NCI-H2081 treated with DMSO at 0.1 percent for 48 hours (cell line): Measurements from ENCODE around the gene VOPP1.

Experiments
- DNase-seq: peaks from one replicate; lab custom pipeline; 2025; lab: John Stamatoyannopoulos, UW

The VOPP1 gene

GRCh38 chr7:55468495-55468894, 103.8 kb downstream of the VOPP1 start:
- DNase-seq = no peak

DNA sequence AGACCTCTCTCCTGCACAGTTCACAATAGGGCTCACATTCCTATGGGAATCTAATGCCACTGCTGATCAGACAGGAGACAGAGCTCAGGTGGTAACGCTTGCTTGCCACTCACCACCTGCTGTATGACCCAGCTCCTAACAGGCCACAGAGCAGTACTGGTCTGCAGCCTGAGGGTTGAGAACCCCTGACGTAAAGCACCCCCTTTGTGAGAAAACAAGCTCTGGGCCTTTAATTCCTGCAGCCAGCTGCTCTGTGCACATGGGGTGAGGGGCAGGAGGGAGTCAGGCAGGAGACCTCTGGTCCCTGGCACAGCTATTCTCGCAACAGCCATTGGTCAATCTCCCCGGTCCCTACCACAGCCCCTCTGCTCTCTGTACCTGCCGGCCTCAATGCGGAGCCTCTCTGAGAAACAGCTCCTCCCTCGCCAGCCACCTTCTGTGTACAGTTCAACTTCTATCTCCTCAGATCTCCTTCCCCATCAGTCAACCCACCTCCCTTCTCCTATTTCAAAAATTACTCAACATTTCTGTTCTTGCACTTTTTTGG, 105.2 kb downstream of the VOPP1 start:
- no peak for DNase-seq

GRCh38 chr7:55465691-55466090, 106.6 kb downstream of the VOPP1 start:
- no peak for DNase-seq

GRCh38 chr7:55464422-55464821, 107.9 kb downstream of the VOPP1 start:
- no peak for DNase-seq

DNA sequence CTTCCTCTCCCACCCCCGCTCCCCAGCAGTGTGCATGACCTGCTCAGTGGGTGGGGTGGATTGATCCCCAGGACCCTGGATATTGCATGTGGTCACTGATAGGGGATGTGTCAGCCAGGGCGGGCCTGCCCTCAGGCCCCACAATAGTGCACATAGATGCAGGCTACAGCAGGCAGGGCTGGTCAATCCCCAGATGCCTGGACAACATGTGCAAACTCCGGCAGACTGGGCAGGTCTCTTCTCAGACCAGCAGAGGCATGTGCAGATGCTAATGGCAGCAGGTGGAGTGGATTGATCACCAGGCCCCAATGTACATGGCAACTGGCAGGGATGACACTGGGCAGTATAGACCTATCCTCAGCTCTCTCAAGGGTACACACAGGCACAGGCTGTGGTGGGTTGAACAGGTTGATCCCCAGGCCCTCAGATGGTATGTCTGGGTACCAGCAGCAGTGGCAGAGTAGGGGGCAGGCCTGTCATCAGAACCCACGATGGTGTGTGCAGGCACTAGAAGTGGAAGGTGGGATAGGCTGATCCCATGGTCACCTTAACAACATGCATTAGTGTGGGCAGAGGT, 108.5 kb downstream of the VOPP1 start:
- DNase-seq = no peak

- no peak for DNase-seq
Observed at GRCh38 chr7:55458351-55458750, 114.0 kb downstream of the VOPP1 start.

- no peak for DNase-seq
Observed at GRCh38 chr7:55457801-55458200, 114.5 kb downstream of the VOPP1 start.

- no peak for DNase-seq
Observed at GRCh38 chr7:55452971-55453370, 119.3 kb downstream of the VOPP1 start.

GRCh38 chr7:55449992-55450535, 122.2 kb downstream of the VOPP1 start:
- no peak for DNase-seq

DNA sequence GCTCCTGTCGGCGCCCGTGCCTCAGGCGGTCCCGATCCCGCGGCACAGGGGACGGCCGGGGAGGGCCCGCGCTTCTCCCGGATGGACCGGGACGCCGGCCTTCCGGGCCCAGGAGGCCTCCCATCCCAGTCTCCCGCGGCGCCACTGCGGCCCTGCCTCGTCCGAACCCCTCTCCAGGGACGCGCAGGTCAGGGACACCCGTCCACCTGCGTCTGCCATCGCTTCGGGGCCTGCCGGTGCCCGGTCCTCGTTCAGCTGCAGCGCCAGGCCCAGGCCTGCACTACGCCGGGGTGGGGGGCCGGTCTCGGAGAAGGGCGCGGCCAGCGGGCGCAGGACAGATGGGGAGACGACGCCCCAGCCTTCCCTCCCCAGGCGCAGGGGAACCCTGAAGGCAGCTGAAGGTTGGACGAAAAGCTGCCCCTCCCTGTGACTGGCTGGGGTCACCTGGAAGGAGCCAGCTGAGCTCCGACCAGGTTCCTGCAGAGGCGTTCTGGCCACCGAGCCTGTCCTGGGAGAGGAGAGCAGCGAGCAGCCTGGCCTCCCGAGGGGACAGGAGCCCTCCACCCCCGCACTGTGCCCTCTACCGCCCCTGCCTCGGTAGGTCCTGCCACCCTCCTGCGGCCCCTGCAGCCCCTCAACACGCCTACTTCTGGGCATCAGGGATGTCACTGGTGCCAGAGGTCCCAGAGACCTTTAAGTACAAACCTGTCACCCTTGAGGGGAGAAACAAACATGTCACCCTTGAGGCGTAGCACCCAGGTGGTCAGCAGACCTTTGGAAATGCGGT, 122.9 kb downstream of the VOPP1 start:
- DNase-seq = no peak

DNA sequence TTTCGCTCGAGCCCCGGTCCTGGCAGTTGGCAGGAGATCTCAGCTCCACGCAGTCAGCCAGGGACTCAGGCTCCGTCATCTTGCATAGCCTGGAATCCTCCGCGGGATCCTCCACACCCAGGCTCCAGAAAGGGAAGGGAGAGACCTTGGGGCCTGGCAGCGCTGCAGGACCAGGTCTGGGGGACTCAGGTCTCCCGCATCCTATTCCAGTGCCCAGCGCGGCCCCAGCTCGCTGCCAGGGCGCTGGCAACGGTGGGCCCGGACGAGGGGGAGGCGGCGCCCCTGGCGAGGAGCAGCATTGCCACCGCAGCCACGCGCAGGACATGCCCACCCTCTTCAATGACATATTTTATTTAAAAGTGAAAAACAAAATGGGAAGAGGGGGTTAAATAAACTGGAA, 123.8 kb downstream of the VOPP1 start:
- DNase-seq = no peak

- no peak for DNase-seq
Observed at GRCh38 chr7:55444786-55445185, 127.5 kb downstream of the VOPP1 start.

- no peak for DNase-seq
Observed at GRCh38 chr7:55441774-55442522, 130.4 kb downstream of the VOPP1 start.

DNA sequence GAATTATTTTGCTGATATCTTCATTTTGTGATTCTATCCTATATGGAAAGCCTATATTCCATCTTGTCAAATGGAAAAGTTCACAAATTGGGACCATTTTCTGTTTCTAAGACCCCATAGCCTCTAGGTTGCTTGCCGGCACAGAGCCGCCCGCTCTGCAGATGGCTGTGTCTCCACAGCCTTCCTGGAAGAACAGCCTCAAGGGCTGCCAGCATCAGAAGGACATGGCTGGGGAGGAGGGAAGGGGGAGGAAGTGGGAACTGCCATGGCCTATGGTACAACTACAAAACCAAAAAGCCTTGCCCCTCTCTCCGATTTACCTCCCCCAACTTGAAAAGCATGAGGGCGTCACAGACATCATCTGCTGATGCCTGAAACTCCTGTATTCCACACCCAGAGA, 131.3 kb downstream of the VOPP1 start:
- DNase-seq = no peak

- DNase-seq = no peak
Observed at GRCh38 chr7:55440040-55440690, 132.1 kb downstream of the VOPP1 start.

DNA sequence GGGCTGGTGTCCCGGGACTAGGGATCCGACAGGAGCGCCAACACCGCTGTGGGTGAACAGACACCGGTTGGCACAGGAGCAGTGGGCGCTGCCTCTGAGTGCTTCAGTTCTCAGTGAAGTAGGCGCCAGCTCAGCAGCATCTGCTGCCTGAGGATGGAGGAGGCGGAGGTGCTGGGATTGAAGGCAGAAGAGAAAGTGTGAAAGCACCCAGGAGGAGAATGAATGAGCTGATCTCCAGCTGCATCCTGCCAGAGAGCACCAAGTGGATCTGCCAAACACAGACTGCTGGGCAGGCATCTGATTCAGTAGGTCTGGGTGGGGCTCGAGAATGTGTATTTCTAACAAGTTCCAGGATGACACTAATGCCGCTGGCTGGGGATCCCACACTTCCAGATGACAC, 132.7 kb downstream of the VOPP1 start:
- DNase-seq = no peak

DNA sequence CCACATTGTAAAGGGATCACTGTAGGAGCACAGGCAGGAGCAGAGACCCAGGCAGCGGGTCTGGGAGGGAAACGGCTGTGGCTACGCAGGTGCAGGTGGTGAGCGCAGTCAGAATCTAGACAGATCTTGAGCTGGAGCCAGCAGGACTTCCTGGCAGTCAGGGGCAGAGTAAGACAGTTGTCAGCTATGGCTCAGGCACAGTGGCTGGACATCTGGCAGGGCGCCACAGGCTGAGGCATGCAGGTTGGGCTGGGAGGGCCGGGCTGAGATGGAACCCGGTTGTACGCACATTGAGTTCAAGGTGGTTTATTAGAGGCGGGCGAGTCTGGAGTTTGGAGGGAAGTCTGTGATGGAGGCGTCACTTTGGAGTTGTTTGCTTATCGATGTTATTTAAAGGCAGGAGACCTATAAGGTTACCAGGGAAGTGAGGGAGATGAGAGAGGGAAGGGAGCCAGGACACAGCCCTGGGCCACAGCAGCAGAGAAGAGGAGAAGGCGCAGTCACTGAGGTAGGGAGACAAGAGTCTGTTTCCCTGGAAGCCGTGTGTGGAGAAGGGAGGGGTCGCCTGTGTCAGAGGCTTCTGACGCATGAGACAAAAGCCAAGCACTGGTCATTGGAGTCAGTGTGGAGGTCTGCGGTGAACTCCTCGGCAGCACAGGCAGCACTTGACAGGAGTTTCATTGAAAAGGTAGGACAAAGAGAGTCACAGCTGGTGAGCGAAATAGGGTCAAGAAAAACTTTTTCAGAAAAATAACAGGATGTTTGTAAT, 133.4 kb downstream of the VOPP1 start:
- DNase-seq = peak; percentile 52

GRCh38 chr7:55438085-55438756, 134.1 kb downstream of the VOPP1 start:
- peak; percentile 39 for DNase-seq

DNA sequence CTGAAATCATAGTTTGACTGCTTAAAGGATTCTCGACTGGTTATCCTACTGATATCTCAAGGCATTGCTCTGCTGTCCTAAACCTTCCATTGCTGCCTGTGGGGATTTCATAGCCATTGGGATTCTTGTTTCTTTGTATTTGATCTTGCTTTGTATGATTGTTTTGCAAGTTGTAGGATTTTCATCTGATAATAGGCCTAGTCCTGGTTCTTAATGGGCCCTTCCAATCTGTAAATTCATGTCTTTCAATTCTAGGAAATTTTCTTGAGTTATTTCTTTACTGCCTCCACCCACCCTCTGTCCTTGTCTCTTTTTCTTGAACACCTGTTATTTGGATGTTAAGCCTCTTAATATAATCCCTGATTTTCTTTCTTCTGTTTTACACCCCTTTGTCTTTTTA, 134.9 kb downstream of the VOPP1 start:
- DNase-seq = no peak

DNA sequence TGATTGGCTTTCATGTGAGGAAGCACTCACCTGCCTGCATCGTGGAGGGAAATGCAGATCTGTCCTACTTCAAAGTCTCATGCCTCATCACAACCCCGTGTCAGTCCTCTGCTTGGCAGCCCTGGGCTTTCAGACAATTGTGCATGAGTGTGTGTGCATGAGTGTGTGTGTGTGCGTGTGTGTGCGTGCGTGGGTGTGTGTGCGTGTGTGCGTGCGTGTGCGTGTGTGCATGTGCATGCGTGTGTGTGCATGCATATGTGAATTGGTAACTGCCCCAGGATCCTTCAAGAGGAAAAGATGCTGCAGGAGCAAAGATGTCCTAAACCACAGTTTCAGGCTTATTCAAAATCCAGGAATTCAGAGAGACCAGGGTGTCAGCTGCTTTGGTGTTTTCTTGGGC, 135.8 kb downstream of the VOPP1 start:
- DNase-seq = no peak

DNA sequence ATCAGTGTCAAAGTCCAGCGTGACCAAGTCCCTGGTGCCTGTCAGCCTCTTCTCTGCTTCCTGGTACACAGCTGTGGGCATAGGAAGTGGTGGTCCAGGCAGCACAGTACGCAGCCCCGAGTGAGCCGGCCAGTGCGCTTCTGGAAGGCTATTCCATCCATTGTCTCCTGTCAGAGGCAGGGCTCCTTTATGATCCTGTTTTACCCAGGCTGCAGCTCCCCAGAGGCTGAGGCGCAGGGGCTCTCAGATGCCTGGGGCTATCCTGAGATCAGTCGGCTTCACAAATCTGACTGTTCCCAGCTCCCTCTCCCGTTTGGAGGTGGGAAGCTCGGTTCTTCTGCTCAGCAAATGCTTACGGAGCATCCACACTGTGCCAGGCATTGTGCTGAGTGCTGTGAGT, 136.8 kb downstream of the VOPP1 start:
- no peak for DNase-seq
